Heart left ventricle (tissue), 16 donors: ENCODE data around the gene CHCT1. TPM values are rescaled to one million over a fixed set of nuclear protein-coding genes. Genes with fewer than 3 reads are reported as not detected.

ENCODE experiments used
- ATAC-seq, 4 donors: fragments of 200-7000 bp; cut with Tn5 transposase; one replicate each; pipeline ENCODE4 v1.9.1; 2020 to 2022; ENCODE audit warnings: moderate library complexity in 4 of 4, mild to moderate bottlenecking in 3 of 4, moderate number of reproducible peaks in 1 of 4
- DNase-seq, 5 donors: peaks; one replicate each; pipeline ENCODE4 v3.0.0-alpha.2; 2020
- H3K27ac ChIP-seq, 12 donors: fragments of 200-600 bp; sonication (generic) in 4 of 12; one replicate each; pipeline versions ENCODE4 v1.5.0 to v1.8.0; 2016 to 2022; ENCODE audit warnings: mild to moderate bottlenecking in 2 of 12
- H3K27me3 ChIP-seq, 9 donors: fragments of 200-600 bp; sonication (generic) in 2 of 9; one replicate each; pipeline versions ENCODE4 v1.5.1 to v1.8.0; 2016 to 2022; ENCODE audit warnings: mild to moderate bottlenecking in 3 of 9
- H3K36me3 ChIP-seq, 9 donors: fragments of 200-600 bp; sonication (generic) in 2 of 9; one replicate each; pipeline versions ENCODE4 v1.5.0 to v1.8.0; 2018 to 2022; ENCODE audit warnings: mild to moderate bottlenecking in 2 of 9
- H3K4me1 ChIP-seq, 12 donors: fragments of 200-600 bp; sonication (generic) in 4 of 12; one replicate each; pipeline versions ENCODE4 v1.5.0 to v1.8.0; 2016 to 2022; ENCODE audit warnings: mild to moderate bottlenecking in 3 of 12
- H3K4me3 ChIP-seq, 12 donors: fragments of 200-600 bp; sonication (generic) in 4 of 12; one replicate each; pipeline versions ENCODE4 v1.5.0 to v1.8.0; 2017 to 2022; ENCODE audit warnings: mild to moderate bottlenecking in 9 of 12, moderate library complexity in 4 of 12
- H3K9me3 ChIP-seq, 12 donors: fragments of 200-600 bp; sonication (generic) in 4 of 12; one replicate each; pipeline versions ENCODE4 v1.5.0 to v1.8.0; 2016 to 2022; ENCODE audit warnings: mild to moderate bottlenecking in 1 of 12
- CTCF ChIP-seq, 12 donors: fragments of 200-600 bp; sonication (generic) in 4 of 12; IDR thresholded peaks; one replicate each; pipeline versions ENCODE4 v1.5.0 to v1.8.0; 2018 to 2022; ENCODE audit warnings: antibody characterized with exemption in 12 of 12, mild to moderate bottlenecking in 5 of 12
- POLR2A ChIP-seq, 2 donors: fragments of 450-650 bp; IDR thresholded peaks; one replicate each; pipeline ENCODE4 v1.6.1; 2017; ENCODE audit warnings: antibody characterized with exemption in 2 of 2, mild to moderate bottlenecking in 2 of 2, moderate library complexity in 2 of 2
- WGBS, 4 donors: extraction: QIAGEN DNeasy Blood & Tissue Kit in 2 of 4; methylation state at CpG; one replicate each; pipeline versions ENCODE4 v1.1.5 to v1.1.7; 2013 to 2018; 5-methylcytosine and 5-hydroxymethylcytosine counted together
- intact Hi-C, 10 donors: fragments of 100-400 bp; cut with DNase I; formaldehyde crosslinking; loops; one replicate each; pipeline versions ENCODE4 v1.11.1 to v1.14.2; 2022
- polyA plus RNA-seq, 2 donors: library from polyadenylated mRNA; stranded (reverse); fragments of 200-250 nt; gene quantifications; one replicate each; pipeline ENCODE4 v1.2.3, GENCODE V29; 2013
- total RNA-seq, 9 donors: library from RNA; depleted of rRNA in 2 of 9; stranded (reverse); fragments of >200 nt in 2 of 9; fragmentation: NEBNext Ultra II Directional in 3 of 9; extraction: Animal tissue kit (Norgen Biotek cat#: 25700) in 3 of 9; gene quantifications; one replicate each; pipeline versions ENCODE4 v1.1.0 to v1.2.4, GENCODE V29; 2016 to 2023
- donor health status: ischemic (EF 13 %, LVEDD 7.1; RV severe dilation, severe dysfunction).
- donor health status: healthy with polysubstance abuse.
- donor health status: DM: no; HTN: yes; CAD: no.
- donor health status: DM: no; HTN: no; CAD: no.
- donor health status: ischemic (EF 25% LVEDD 6.9; RV normal size, moderate dysfunction).
- donor health status: ischemic (EF 25% LVEDD 5.7; RV mildly dilated, moderate dysfunction).
- donor health status: healthy.
- donor health status: DM: yes; HTN: yes; CAD: no.
- donor health status: ischemic (EF 35%, LVEDD 5.7; RV mildly dilated, moderate dysfunction).
- donor health status: nonischemic (EF 11% LVEDD 7.7; RV severe dilation, severe dysfunction).
- donor health status: DM: yes; HTN: yes; CAD: no.
- donor health status: PGD.
- donor health status: ischemic (EF 29% LVEDD 5.4; RV normal size, mild dysfunction).
- donor health status: nonischemic (EF 23%, LVEDD 6.1; RV moderate dilation, normal function).

Gene CHCT1
- total and polyA plus RNA-seq, 11 donors = 0.27 TPM; not detected in 10

- intact Hi-C loops = no loop called here
- DNase-seq = no peak
- Histone ChIP-seq H3K27ac (peak overlapping the region in 1 of 12 donors; percentile 44), H3K9me3 (no peaks in the 10 kb centered on the region), H3K27me3 (no peaks in the 10 kb centered on the region), H3K4me1 (peaks cover 0 to 66% (median 6%) of the 10 kb centered on the region in 12 donors), H3K4me3 (no peak overlapping the region), H3K36me3 (no peaks in the 10 kb centered on the region)
- no peak for TF ChIP-seq CTCF (IDR thresholded peaks at IDR 0.05)
- TF ChIP-seq POLR2A (IDR thresholded peaks at IDR 0.05) = no peak
- ATAC-seq = no peak
- 88 to 90% (median 89%) methylated on average over 4 of the region's 4 CpGs for WGBS, 4 donors
Measured at GRCh38 chr17:60395508-60396065, 26.7 kb upstream of the CHCT1 start.

- H3K4me3 ChIP-seq = no peak overlapping the region
- H3K9me3 ChIP-seq = no peaks in the 10 kb centered on the region
- no peaks in the 10 kb centered on the region for H3K27me3 ChIP-seq
- 57 to 74% (median 66%) methylated on average over 3 of the region's 3 CpGs for WGBS, 4 donors
- no peak overlapping the region for H3K27ac ChIP-seq
- H3K36me3 ChIP-seq = no peaks in the 10 kb centered on the region
- peaks cover 0 to 60% (median 0%) of the 10 kb centered on the region in 12 donors for H3K4me1 ChIP-seq
- no peak for TF ChIP-seq POLR2A (IDR thresholded peaks at IDR 0.05)
- no peak for TF ChIP-seq CTCF (IDR thresholded peaks at IDR 0.05)
- DNase-seq = no peak
- intact Hi-C loops = no loop called here
- no peak for ATAC-seq
Measured at GRCh38 chr17:60396412-60396811, 25.9 kb upstream of the CHCT1 start.

DNA sequence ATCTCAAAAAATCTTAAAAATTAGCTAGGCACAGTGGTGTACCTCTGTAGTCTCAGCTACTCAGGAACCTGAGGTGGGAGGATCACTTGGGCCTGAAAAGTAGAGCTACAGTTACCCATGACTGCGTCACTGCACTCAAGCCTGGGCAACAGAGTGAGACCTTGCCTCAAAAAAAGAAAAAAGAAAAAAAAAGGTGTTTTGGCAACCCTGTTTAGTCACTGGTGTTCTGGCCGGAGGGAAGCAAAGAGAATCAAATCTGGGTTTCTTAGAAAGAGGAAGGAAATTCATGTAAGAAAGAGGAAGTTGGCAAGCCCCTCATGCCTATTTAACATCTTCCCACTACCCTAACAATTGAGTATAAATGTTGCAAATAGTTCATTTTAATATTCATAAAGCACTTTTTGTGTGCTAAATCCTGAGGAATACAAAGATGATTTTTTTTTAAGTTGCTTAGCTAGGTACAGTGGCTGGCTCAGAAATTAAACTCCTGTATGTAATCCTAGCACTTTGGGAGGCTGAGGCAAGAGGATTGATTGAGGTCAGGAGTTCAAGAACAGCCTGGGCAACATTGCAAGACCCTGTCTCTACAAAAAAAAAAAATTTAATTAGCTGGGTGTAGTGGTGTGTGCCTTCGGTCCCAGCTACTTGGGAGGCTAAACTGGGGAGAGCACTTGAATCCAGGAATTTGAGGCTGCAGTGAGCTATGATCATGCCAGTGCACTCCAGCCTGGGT is 23.9 kb upstream of the CHCT1 start:
- Histone ChIP-seq H3K36me3 (no peaks in the 10 kb centered on the region), H3K27ac (peak overlapping the region in 3 of 12 donors; percentile 57 to 90 (median 58)), H3K4me1 (peaks cover 0 to 55% (median 0%) of the 10 kb centered on the region in 12 donors), H3K9me3 (no peaks in the 10 kb centered on the region), H3K4me3 (no peak overlapping the region), H3K27me3 (no peaks in the 10 kb centered on the region)
- ATAC-seq (peak in 3 of 4 donors; percentile 20 to 48 (median 20)), DNase-seq (no peak)
- 70 to 74% (median 72%) methylated on average over 3 of the region's 3 CpGs for WGBS, 4 donors
- intact Hi-C loops = no loop called here
- TF ChIP-seq POLR2A (IDR thresholded peaks at IDR 0.05) (no peak), CTCF (IDR thresholded peaks at IDR 0.05) (no peak)

DNA sequence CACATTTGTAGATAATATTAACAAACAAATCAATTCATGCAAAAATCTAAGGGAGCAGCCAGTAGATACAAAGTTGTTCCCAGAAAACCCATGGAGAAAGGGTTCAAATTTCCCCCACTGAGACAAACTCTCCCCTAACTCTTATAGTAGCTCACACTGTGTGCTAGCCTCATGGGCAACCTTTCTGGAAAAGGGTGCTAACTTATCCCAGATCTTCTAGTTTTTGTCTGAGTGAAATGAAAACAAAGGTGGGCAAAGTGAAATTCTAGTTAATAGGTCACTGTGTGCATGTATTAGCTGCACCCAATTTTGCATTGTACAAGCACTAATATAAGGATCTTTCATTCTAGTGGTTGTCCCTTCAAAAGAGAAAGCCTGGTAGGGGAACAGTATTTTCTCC is 20.5 kb upstream of the CHCT1 start:
- intact Hi-C loops = no loop called here
- DNase-seq (no peak), ATAC-seq (no peak)
- no peaks in the 10 kb centered on the region for H3K9me3 ChIP-seq
- H3K27ac ChIP-seq = no peak overlapping the region
- H3K36me3 ChIP-seq = no peaks in the 10 kb centered on the region
- no peak overlapping the region for H3K4me3 ChIP-seq
- no peak for TF ChIP-seq CTCF (IDR thresholded peaks at IDR 0.05)
- TF ChIP-seq POLR2A (IDR thresholded peaks at IDR 0.05) = no peak
- H3K4me1 ChIP-seq = peaks cover 0 to 25% (median 0%) of the 10 kb centered on the region in 12 donors
- H3K27me3 ChIP-seq = no peaks in the 10 kb centered on the region
